SW 1271 (cell line): ENCODE results near the gene CPA3.

Experiments
- DNase-seq, 2 experiments: peaks; one replicate each; lab custom pipeline; 2025; lab: John Stamatoyannopoulos, UW

CPA3 gene

DNA sequence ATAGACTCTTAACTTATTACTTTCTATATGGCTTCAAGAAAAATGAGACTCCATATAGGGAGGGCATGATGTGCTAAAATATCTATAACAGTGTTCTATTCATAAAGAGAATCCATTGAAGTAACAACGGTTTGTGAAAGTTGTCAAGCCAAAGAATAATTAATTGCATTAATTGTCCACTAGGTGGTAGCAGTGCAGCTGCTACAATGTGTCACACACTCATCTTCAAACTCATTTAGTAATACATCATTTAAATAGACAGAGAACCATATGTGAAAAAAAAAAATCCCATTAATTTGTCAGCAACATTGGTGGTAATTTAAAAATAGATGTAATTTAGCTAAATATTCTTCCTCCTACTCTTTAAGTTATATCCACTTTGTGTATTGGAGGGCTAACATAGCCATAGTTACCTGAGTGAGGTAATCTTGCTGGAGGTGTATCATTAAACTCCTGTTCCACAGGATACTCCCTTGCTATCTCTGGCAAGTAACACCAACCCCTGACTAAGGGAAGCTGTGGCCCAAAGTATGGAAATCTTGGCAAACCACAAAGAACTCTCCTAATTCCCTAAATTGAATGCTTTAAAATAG lies 3.7 kb upstream of the CPA3 start:
- peak in 1 of 2 experiments; percentile 54 for DNase-seq

DNA sequence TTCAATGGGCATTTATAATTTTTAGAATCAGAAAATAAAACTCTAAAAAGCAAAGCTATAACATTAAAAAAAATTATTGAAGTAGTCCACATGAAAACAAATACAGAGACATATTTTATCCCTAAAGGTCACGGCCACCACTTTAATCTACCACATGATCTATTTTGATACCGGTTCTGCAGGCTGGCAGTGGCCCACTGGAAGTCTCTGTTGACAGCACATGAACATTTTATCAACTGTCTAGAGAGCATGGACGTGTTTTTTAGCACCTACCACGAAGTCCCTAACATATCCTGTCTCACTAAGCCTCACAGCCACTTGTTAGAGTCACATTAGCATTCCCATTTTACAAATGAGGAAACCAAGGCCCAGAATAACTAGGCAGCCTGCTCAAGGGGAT lies 1.8 kb upstream of the CPA3 start:
- no peak for DNase-seq

DNA sequence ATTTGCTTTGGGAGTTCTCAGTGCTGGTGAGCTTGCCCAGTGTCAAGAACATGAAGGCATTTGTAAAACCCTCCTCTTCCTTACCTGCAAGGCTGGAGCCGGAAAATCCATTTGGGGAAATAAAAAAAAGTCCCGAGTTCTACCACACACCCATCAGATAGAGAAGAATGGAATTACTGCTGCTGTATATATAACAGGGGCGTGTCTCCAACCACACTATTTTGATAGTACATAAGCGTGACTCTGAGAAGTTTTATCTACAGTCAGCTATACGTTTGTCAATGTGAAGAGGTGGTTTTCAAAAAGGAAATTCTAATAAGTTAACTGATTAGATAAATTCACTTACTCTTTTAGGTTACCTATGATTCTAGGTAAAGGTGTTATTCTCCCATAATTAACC lies 1.3 kb upstream of the CPA3 start:
- no peak for DNase-seq

DNA sequence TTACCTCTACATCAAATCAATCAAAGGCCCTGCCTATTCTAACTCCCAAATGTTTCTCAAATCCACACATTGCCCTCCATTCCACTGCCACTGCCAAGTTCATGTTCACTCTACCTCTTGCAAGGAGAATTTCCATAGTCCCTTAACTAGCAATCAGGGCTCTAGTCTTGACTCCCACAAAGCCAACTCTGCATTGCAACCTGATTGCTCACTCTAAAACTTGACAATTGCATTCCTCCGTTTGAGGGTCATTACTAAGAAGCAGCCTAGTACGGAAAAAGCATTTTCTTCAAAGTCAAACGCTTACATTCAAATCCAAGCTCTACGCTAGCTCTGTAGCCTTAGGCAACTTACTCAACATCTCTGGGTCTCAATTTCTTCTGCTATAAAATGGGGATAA lies 1.2 kb downstream of the CPA3 start:
- DNase-seq = no peak

DNA sequence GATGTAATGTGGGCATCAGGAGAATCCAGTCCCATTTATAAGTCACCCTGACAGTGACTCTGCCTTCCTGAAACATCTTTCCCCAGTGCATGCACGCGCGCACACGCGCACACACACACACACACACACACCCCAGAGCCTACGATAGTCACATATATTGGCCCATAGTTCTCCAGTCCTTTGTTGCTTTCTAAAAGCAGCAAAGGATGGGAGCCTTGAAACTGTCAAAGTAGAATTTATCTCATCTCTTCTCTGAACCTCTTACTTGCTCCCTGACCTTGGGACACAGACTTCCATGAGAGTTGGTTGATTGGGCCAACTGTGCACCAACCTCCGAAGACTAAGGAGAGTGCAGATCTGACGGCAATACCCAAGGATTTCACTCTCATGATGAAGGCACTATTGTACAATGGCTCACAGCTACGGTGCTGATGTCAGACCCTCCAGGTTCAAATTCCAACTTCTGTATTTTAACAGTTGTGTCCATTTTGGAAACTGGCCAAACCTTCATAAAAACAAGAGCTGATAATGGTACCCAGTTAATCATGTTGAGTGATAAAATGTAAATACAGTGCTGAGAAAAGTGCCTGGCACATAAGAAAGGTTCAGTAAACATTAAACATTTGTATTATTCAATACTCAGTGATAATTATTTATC lies 8.3 kb downstream of the CPA3 start:
- no peak for DNase-seq

DNA sequence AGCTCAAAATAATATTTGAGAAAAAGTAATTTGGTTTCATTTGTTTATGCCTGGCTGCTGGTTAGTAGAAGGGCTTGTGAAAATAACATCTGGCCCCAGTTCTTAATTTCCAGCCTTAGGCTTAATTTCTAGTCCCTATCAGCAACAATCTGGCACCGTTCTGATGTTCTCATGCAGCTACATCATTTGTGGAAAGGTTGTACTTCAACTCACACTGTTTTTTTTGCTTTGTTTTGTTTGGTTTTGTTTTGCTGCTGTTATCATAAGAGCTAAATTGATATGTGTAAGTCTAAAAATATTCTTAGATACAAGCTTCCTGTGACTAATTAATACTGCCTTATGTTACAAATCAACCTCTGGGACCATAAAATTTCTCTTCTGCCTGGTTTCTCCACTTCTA lies 8.9 kb downstream of the CPA3 start:
- DNase-seq = no peak

DNA sequence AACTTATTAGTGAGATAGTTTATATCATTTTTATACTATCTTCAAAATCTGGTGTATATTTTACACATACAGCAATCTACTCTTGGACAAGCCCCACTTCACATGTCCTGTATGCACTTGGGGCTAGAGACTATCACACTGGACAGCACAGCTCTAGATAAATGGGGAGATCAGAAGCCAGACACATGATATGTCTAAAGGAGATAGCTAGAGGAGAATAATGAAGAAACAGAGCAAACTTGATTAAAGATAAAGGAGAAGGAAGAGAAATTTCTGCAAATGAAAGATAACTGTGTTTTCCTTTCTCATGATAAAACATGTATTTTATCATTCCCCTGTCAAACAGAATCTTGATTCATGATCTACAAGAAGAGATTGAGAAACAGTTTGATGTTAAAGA lies 13.0 kb downstream of the CPA3 start:
- no peak for DNase-seq

DNA sequence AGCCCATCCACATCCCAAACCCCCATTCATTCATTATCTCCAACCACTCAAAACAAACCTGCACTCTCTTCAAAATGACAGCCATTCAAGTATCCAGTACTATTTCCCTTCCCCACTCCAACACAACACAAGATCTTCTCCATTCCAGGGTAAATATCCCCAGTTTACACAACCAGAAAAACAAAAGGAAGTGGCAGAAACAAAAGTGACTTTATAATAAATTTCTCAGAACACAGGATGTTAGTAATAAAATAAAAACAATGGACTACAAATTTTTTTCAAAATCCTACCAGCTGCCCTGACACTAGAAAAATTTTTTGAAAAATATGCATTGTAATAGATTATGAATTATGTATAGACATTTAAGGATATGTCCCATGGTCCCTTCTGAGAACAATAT lies 14.2 kb downstream of the CPA3 start:
- no peak for DNase-seq

DNA sequence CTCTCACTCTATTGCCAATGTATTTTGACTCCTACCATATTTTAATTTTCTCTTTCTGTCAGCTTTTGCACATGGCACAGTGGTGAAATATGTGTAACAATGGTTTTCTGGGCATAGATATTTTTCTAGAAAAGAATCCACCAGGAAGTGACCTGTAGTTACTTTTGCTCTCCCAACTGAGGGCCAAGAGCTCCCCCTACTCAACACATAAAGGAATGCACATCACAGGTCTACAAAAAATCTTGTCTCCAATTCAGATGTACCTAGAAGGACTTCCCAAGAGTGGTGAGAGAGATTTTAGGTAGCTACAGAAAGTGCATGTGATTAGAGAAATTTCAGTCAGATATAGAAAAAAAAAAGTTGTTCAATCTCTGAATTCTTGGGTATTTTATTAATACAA lies 15.6 kb downstream of the CPA3 start:
- DNase-seq = peak in 1 of 2 experiments; percentile 7

DNA sequence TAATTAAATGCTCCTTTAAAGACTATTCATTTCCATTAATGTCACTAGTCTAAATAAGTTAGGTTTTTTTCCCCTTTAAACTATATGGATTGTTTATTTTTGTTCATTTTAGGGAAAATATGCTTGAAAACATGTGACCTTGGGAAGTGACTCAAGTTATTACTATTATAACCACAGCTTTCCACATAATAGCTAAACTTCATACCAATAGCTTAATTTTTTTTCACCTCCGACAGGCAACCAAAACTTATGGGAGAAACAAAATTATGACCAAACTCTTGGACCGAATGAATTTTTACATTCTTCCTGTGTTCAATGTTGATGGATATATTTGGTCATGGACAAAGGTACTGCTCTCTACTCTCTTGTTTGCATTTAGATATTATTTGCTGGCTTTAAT lies 16.2 kb downstream of the CPA3 start:
- DNase-seq = no peak

DNA sequence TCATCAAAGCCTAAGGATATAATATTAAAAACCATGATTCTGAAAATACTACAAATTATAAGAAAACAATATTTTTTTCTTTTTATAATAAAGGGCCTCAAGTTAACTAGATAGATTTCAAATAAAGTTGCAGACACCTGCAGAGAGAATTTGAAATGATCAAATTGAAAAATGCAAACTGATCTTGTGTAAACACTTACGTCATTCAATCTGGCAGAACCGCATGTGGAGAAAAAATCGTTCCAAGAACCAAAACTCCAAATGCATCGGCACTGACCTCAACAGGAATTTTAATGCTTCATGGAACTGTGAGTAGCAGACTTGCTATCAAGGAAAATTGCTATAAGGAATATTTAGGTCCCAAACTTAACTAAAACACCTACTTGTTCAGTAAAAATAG lies 17.2 kb downstream of the CPA3 start:
- DNase-seq = no peak

DNA sequence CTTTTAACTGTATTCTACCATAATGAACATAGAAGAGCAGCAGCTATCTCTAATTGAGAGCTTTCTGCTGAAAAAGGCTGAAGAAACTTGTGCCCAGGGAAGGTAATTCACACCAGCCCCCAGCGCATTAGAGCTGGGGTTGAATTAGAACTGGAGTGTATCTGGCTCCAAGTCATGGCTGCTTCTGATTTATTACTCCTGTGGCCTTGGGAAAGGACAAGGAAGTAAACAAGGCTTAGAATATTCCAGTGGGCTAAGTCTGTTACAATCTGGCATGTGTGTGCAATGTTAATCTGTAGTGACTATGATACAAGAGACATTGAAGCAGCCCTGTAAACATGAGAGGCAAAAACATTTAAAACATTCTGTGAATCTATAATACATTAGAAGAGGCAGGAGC lies 18.1 kb downstream of the CPA3 start:
- DNase-seq = no peak

DNA sequence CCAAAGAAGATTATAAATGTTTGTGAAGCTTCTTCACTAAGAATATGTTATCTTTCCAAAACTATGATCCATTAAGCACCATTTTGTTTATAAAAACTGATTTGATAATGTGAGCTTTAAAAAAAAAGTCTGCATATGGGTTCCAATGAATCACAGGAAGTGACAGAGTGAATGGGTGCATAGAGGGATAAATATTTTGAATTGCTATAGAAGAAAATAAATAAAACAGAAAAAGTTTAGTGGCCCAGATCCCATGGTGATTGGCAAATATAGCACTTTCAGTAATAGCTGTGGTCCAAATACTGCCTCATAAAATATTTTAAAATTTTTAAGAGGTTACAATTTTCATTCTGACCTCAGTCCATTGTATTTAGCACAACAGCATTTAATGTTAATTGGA lies 19.2 kb downstream of the CPA3 start:
- peak in 1 of 2 experiments; percentile 11 for DNase-seq

DNA sequence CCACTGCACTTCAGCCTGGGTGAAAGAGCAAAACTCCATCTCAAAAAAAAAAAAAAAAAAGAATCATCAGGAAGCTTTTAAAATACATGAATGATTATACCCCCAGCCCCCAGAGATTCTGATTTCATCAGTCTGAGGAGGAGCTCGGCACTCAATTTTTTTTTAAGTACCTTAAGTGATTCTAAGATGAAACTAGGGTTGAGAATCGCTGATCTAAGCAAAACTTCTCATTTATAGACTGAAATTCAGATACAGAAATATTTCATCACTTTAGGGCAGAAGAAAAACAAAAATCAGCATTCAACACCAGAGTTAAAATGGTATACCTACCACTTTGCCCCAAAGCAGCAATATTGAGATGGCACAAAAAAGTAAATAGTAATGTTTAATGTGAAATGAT lies 24.7 kb downstream of the CPA3 start:
- no peak for DNase-seq

DNA sequence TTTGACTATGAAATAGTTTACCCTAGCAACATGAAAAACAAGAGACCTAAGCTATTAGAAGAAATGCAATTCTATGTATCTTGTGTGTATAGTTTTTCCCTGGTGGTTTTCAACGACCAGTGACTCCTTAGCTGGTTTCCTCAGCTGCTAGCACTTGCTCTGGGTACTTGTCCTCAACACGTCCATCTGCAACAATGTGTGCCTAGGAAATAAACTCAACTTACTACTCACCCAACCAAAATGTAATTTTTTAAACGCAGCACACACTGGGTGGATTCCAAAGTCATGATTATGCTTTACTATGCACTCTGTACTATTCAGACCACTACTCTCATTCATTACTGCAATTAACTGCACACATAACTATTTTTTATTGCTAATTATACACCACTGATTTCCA lies 31.0 kb downstream of the CPA3 start:
- DNase-seq = no peak

DNA sequence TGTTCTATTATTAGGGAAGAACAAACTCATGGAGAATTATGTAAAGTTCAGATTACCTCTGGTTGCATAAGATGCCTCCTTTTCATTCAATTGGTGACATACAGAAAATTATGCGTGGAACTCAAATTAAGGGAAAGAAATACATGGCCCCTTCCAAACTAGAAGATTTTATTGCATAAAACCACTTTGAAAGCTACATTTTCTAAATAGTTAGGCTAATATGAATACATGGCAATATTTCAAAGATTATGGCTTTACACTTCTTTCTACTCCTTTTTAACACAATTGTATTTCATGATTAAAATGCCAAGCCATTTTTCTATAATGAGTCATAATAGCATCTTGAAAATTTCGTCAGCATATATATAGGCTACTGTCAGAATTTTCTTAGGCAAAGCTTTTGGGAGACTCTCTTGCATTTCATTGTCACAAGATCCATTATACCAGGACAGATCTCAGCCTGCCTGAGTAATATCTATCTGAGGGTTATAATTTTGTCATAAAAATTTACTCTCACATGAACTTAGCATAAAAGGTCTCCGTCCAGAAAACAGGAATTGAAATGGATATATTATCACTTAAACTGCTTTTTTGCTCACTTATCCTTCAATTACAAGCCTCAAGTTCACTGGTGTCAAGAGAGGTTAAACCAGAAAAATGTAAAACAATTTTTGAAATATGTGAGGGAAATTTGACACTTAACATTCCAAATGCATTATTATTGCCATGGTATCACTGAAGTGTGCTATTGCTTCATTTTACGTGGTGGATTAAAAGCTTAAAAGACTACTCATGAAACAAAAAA lies 37.1 kb downstream of the CPA3 start:
- peak in 1 of 2 experiments; percentile 22 for DNase-seq

DNA sequence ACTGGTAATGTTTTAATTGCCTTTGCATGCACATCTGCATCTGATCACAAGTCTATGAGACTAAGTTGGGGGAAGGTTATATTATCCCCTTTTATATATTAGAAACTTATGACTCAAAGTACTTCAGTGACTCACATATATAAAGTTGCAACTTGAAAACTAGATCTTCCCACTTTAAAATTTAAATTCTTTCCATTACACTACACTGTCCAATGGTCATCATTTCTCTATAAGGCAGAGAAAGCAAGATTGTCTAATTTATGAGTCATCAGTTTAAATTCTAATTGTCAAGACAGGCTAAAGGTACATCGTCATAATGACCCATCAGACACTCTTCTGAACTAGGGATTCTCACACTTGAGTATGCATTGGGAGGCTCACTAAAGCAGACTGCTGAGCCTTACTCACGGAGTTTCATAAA lies 37.9 kb downstream of the CPA3 start:
- DNase-seq = no peak

DNA sequence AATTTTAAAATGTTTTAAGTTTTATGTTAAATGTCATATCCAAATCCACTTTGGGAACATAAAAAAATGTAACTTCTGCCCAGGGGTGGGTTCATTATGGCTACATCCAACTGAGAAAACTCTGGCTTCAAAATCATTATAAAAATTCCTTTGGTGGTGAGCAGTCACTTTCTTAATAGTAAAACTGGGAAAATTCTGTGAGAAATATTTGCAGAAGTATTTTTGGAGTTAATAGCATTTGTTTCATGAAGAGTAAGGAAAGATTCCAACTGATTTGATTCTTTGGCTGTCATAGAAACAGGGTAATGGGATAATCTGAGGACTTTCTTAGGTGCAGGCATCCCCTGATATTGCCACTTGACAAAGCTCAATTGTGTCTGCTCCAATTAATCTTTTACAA lies 38.8 kb downstream of the CPA3 start:
- DNase-seq = no peak

DNA sequence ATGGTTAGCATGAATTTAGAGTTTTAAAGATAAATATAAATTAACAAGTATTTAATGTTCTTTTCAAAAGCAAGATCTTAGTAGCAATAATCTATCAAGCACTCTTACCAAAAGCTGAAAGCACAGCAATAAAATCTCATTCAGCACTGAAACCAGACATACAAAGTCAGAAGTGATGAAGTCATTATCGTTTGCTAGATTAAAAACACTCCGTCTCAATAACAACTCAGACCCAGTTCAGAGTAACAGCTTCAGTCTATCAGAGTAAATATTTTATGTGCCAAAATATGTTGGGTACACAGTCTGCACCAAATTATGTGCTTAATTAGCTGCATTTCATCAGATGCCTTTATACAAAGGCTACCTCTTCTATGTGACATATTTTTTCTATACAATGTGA lies 41.6 kb downstream of the CPA3 start:
- no peak for DNase-seq

DNA sequence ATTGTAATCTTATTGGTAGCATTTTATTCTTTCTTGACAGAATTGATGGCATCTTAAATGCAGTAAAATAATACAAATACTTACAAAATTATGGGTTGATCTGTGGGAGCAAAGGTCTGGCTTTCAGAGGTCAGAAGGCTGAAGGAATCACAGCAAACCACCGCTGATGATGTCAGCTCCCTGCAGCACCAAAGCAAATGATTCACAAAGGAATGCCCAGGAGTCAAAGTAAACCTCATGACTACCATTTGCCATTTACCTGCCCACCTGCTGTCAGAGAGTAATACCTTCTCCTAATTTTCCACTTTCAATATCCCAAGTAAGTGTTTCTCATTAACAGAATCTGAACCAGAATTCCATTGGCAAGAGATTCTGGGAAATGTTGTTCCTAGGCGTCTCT lies 46.1 kb downstream of the CPA3 start:
- DNase-seq = no peak

DNA sequence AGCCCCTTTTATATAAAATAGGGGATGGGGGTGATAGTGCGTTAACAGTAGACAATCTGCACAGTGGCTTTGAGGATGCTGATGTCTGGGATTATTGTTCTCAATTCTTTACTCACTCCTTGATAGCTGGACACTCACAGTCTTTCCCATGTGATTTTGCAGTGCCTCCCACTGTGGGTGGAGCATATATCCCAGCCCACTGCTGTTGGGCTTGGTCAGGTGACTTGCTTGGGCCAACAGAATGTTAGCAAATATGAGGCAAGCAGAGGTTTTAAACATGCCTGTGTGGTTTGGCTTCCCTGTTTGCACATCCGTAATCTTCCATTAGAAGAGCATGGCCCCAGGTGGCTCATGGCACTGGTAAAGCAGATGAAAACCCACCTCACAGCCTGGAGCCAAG lies 46.5 kb downstream of the CPA3 start:
- DNase-seq = no peak

DNA sequence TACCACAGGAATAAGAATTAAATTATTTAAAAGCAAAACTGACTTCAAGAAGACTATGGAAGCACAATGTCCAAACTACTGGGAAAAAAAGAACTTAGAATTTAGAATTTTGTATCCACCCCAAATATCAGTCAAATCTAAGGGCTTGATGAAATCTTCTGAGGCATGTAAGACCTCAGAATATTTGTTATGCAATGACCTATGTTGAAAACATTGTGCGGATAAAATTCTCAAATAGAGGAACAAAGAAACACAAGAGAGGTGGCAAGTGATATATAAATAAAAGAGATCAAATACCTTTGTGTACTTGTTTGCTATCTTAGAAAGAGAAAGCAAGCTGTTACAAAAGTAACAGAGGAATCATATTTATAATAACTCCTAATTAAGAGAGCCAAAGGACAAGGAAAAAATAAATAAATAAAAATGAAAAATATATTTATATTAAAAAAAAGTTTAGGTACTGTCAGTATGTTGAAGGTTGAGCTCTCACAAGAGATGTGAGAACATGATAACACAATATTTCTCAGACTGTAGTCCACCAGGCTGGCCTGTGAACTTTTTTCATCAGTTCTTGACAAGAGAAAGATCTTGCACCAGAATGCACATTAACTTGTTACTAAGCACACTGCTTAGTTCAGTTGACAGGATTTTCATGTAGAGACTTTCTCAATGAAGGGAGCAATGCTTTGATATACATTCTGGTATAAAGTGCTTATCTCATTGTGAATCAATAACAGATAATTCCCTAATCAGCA lies 50.0 kb downstream of the CPA3 start:
- no peak for DNase-seq

DNA sequence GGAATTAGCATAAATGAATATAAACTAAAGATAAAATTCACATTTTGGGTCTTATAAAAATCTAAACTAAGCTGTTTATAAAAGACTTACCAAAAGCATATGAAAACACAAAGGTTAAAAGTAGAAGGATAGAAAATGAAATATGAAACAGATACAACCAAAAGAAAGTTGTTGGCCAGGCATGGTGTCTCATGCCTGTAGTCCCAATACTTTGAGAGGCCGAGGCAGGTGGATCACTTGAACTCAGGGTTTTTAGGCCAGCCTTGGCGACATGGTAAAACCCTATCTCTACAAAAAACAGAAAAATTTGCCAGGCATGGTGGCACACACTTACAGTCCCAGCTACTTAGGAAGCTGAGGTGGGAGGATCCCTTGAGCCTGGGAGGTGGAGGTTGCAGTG lies 51.0 kb downstream of the CPA3 start:
- no peak for DNase-seq
